Gastroesophageal sphincter (tissue), 4 donors: Measurements from ENCODE around the gene HSD17B11. TPM values are rescaled to one million over a fixed set of nuclear protein-coding genes. Genes with fewer than 3 reads are reported as not detected.
"Not testable (repeated sequence)": the region's sequence is repeated elsewhere in the genome, so short reads cannot be mapped to it uniquely, and the experiment has no call there.

Experiments
- ATAC-seq: fragments of 150-250 bp; one replicate; pipeline ENCODE4 v1.9.1; 2016; ENCODE audit warnings: mild to moderate bottlenecking, moderate library complexity
- H3K27ac ChIP-seq, 4 donors: fragments of 200-600 bp; sonication (generic) in 3 of 4; 1 replicate in 3 of 4; 2 replicates in 1 of 4; pipeline ENCODE4 v1.5.1; 2016 to 2019
- H3K27me3 ChIP-seq: fragments of 200-600 bp; sonication (generic); one replicate; pipeline ENCODE4 v1.5.1; 2019
- H3K36me3 ChIP-seq, 2 donors: fragments of 200-600 bp; sonication (generic); one replicate each; pipeline ENCODE4 v1.5.1; 2019; ENCODE audit warnings: control low read depth in 1 of 2
- H3K4me1 ChIP-seq, 3 donors: fragments of 200-600 bp; sonication (generic); 1 replicate in 2 of 3; 2 replicates in 1 of 3; pipeline ENCODE4 v1.5.1; 2016 to 2019; ENCODE audit warnings: control low read depth in 2 of 3
- H3K4me3 ChIP-seq, 2 donors: fragments of 200-600 bp; sonication (generic); one replicate each; pipeline ENCODE4 v1.5.1; 2019; ENCODE audit warnings: mild to moderate bottlenecking in 1 of 2, moderate library complexity in 1 of 2
- H3K9me3 ChIP-seq, 3 donors: fragments of 200-600 bp; sonication (generic); one replicate each; pipeline ENCODE4 v1.5.1; 2017 to 2019; ENCODE audit warnings: control low read depth in 2 of 3
- EP300 ChIP-seq: sonication (generic); formaldehyde crosslinking; IDR thresholded peaks from one replicate; pipeline ENCODE4 v1.6.1; 2017; ENCODE audit warnings: antibody characterized with exemption, mild to moderate bottlenecking
- POLR2A ChIP-seq, 2 donors: fragments of 450-650 bp; IDR thresholded peaks; one replicate each; pipeline ENCODE4 v1.6.1; 2017; ENCODE audit warnings: antibody characterized with exemption in 2 of 2, mild to moderate bottlenecking in 2 of 2, moderate library complexity in 1 of 2
- POLR2AphosphoS5 ChIP-seq: sonication (generic); formaldehyde crosslinking; IDR thresholded peaks from one replicate; pipeline ENCODE4 v1.6.1; 2017; ENCODE audit warnings: antibody characterized with exemption
- WGBS, 2 donors: methylation state at CpG; one replicate each; pipeline ENCODE4 v1.1.5; 2018; ENCODE audit warnings: low coverage in 1 of 2; 5-methylcytosine and 5-hydroxymethylcytosine counted together
- total RNA-seq, 4 donors: library from RNA; depleted of rRNA; stranded (reverse); fragments of >200 nt; gene quantifications; one replicate each; pipeline ENCODE4 v1.1.0, GENCODE V29; 2016
- TF ChIP-seq, protein P1 (sequence below), 4 experiments: fragments of 200-600 bp in 2 of 4; fragments of 450-650 bp in 2 of 4; sonication (generic) in 1 of 4; IDR thresholded peaks; one replicate each; pipeline ENCODE4 v1.5.1; 2017 to 2019; ENCODE audit warnings: antibody characterized with exemption in 4 of 4, mild to moderate bottlenecking in 2 of 4, moderate library complexity in 2 of 4

HSD17B11 gene
- total RNA-seq, 4 donors from 2014 or later: 32.7 to 98.0 (median 65.4) TPM

DNA sequence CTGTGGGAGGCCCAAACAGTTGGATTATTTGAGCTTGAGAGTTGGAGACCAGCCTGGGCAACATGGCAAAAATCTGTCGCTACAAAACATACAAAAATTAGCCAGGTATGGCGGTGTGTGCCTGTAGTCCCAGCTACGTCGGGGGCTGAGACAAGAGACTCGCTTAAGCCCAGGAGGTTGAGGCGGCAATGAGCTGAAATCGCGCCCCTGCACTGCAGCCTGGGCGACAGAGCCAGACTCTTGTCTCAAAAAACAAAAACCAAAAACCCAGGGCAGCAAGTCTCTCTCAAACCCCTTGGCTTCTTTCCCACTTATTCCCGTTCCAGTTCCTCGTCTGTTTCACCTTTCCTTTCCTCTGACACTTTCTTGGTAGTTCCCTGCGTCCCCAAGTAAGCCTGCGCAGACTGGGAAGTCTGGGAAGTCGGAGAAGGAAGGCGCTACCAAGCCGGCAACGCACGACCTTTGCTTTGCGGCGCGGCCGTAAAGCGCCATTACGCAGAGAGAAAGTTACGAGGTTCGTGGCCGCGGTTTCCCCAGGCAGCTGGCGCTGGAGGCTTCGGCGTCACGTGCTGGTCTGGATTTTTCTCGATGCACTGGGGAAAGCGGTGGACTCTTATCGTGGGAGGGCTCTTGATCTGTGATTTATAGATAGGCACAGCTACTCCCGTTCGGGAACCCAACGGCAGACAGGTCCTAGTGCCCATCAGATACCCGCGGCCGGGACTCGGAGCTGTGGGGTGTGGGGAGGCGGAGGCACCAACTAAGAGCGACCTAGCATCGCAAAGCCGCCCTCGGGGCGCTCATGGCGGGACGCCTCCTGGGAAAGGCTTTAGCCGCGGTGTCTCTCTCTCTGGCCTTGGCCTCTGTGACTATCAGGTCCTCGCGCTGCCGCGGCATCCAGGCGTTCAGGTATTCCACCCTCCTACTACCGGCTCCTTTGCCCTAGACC, 31.4 kb upstream of the HSD17B11 start, which contains the start of gene NUDT9:
TSS of gene NUDT9 (plus strand) at position 470 of the 949 bp plus-strand sequence. CDS start at position 803, 333 bp downstream.
- TF ChIP-seq POLR2A (IDR thresholded peaks at IDR 0.05) (peak; percentile 25 to 68), POLR2AphosphoS5 (peak; percentile 92), EP300 (no peak)
- peak; percentile 96 for ATAC-seq
- H3K9me3 ChIP-seq: no peaks in the 10 kb centered on the region
- H3K36me3 ChIP-seq: no peaks in the 10 kb centered on the region
- WGBS, 2 donors: 1 to 3% methylated on average over 8 to 32 of the region's 58 CpGs
- peak within 1 kb of the TSS; percentile 80 to 99 for H3K4me3 ChIP-seq
- H3K27me3 ChIP-seq: no peaks in the 10 kb centered on the region
- peak within 1 kb of the TSS; percentile 85 to 95 (median 94) for H3K27ac ChIP-seq
- peaks cover 0 to 42% (median 10%) of the 10 kb centered on the region in 3 donors for H3K4me1 ChIP-seq

DNA sequence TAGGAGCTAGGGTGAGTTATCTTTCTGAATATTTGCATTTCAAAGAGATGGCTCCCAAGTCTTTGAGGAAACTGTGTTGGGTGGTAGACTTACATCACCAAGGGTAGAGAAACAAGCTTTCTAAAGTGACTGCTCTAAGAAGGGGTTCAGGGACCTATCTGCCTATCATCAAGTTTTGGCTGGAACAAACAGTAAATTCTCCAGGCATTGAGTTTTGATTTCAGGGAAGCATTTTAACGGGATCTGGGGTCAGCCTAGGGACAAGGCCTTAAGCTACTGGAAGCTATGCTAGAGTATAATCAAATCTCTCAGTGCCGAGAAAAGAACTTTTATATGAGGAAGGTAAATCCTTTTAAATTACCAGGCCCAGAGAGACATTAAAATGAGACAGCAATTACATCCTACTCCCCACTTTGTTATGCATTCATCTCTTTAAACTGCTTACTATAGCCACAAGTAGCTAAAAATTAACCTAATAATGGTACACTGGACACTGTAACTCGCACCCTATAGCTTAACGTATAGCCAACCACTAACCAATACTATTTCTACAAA, 29.4 kb upstream of the HSD17B11 start:
- TF ChIP-seq, protein P1, sequence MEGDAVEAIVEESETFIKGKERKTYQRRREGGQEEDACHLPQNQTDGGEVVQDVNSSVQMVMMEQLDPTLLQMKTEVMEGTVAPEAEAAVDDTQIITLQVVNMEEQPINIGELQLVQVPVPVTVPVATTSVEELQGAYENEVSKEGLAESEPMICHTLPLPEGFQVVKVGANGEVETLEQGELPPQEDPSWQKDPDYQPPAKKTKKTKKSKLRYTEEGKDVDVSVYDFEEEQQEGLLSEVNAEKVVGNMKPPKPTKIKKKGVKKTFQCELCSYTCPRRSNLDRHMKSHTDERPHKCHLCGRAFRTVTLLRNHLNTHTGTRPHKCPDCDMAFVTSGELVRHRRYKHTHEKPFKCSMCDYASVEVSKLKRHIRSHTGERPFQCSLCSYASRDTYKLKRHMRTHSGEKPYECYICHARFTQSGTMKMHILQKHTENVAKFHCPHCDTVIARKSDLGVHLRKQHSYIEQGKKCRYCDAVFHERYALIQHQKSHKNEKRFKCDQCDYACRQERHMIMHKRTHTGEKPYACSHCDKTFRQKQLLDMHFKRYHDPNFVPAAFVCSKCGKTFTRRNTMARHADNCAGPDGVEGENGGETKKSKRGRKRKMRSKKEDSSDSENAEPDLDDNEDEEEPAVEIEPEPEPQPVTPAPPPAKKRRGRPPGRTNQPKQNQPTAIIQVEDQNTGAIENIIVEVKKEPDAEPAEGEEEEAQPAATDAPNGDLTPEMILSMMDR (IDR thresholded peaks at IDR 0.05): no peak
- no peak for TF ChIP-seq POLR2A (IDR thresholded peaks at IDR 0.05)
- no peak for TF ChIP-seq EP300
- TF ChIP-seq POLR2AphosphoS5: no peak
- H3K36me3 ChIP-seq: no peaks in the 10 kb centered on the region
- H3K4me1 ChIP-seq: peaks cover 0 to 31% (median 10%) of the 10 kb centered on the region in 3 donors
- H3K27ac ChIP-seq: no peak overlapping the region
- ATAC-seq: no peak
- WGBS, 2 donors: 70% methylated on average over 4 of the region's 4 CpGs
- H3K27me3 ChIP-seq: no peaks in the 10 kb centered on the region
- H3K4me3 ChIP-seq: no peak overlapping the region
- no peaks in the 10 kb centered on the region for H3K9me3 ChIP-seq

DNA sequence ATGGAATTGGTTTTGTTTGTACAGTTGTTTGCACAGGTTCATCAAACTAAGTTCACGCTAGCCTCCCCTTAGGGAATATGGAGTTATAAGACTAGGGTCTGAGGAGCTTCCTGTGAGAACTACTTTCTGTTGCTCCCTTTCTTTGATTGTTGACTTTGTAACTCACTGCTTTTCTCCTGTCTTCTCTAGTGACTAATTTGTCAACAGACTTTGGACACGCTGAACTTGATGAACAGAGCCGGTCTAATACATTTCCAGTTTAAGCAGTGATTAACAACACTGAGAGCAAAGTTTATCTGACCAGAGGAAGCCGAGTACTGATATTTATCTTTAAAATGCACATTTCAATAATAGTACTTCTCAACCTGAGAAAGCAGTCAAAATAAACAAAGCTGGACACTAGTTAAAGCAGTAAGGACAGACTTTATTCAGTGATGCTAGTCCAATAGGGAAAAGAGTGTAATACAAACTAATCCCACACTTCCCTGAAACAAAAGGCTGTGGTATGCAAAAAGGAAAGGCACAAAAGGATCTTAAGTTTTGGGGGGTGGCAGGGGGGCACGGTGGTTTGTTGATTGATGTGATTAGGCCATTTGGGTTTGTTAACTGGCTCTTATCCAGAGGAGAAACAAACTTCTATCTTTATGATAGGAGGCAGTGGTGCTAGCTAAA, 28.7 kb upstream of the HSD17B11 start:
- Histone ChIP-seq H3K4me1 (peaks cover 0 to 25% (median 8%) of the 10 kb centered on the region in 3 donors), H3K27ac (no peak overlapping the region), H3K4me3 (no peak overlapping the region), H3K9me3 (no peaks in the 10 kb centered on the region), H3K36me3 (no peaks in the 10 kb centered on the region), H3K27me3 (no peaks in the 10 kb centered on the region)
- TF ChIP-seq, protein P1 (IDR thresholded peaks at IDR 0.05): no peak
- TF ChIP-seq EP300: no peak
- TF ChIP-seq POLR2AphosphoS5: no peak
- TF ChIP-seq POLR2A (IDR thresholded peaks at IDR 0.05): no peak
- no peak for ATAC-seq
- 23 to 32% methylated on average over 5 of the region's 5 CpGs for WGBS, 2 donors

DNA sequence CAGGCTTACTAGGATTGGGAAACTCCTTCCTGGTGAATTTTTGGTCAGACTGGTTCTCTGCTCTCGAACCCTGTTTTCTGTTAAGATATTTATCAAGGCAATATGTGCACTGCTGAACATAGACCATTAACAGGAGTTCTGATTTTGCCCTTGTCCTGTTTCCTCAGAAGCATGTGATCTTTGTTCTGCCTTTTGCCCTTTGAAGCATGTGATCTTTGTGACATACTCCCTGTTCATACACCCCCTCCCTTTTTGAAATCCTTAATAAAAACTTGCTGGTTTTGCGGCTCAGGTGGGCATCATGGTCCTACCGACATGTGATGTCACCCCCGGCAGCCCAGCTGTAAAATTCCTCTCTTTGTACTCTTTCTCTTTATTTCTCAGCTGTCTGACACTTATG, 27.4 kb upstream of the HSD17B11 start:
- not testable (repeated sequence) for H3K4me3 ChIP-seq, H3K27ac ChIP-seq, H3K36me3 ChIP-seq, H3K9me3 ChIP-seq, ATAC-seq, H3K27me3 ChIP-seq
- H3K4me1 ChIP-seq: peaks cover 0 to 12% (median 7%) of the 10 kb centered on the region in 3 donors
- 92 to 96% methylated on average over 4 of the region's 4 CpGs for WGBS, 2 donors

DNA sequence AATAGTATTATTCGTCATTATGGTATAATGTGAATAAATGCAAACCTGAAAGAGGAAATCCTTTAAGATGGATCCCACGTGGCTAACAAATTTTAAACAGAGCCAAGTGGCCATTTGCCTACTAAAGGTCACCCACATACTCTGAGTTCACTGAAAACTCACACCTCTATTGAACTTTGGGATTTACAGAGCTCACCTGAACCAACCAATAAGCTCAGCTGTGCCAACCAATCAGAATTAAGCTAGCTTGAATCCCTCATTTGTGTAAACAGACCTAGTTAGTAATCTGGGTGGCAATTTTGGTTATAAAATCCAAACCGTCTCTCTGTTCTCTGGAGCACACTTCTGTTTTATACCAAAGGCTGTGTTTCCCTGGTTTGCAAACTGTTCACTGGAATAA, 26.0 kb upstream of the HSD17B11 start:
- H3K36me3 ChIP-seq: no peaks in the 10 kb centered on the region
- TF ChIP-seq POLR2AphosphoS5 (no peak), EP300 (no peak), POLR2A (IDR thresholded peaks at IDR 0.05) (no peak)
- H3K9me3 ChIP-seq: no peaks in the 10 kb centered on the region
- no peak overlapping the region for H3K27ac ChIP-seq
- H3K4me3 ChIP-seq: no peak overlapping the region
- H3K4me1 ChIP-seq: peaks cover 0 to 8% (median 7%) of the 10 kb centered on the region in 3 donors
- 72 to 88% methylated on average over 3 of the region's 3 CpGs for WGBS, 2 donors
- no peak for ATAC-seq
- H3K27me3 ChIP-seq: no peaks in the 10 kb centered on the region

DNA sequence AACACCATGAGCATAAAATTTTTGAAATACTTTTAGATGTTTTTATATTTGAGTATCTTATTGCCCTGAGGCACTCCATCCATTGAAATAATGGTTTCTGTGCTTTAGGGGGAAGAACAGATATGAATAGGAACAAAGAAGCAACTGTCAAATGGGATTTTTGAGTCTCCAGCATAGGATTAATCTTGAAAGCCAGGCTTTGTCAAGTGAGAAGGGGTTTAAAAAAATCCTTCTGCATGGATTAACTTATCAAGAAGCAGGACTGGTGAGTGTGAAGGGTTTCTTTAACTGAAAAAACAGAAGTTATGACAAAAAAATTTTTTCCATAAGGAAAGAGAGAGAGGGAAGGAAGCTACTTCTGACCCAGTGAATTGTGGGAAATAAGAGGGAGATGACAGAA, 23.8 kb upstream of the HSD17B11 start:
- peaks cover under 1% of the 10 kb centered on the region for H3K27me3 ChIP-seq
- TF ChIP-seq POLR2AphosphoS5 (no peak), POLR2A (IDR thresholded peaks at IDR 0.05) (no peak), EP300 (no peak)
- TF ChIP-seq, protein P1 (IDR thresholded peaks at IDR 0.05): no peak
- ATAC-seq: no peak

More for the DNA sequence above, 23.8 kb upstream of the HSD17B11 start:
- Histone ChIP-seq H3K27ac (no peak overlapping the region), H3K36me3 (no peaks in the 10 kb centered on the region), H3K9me3 (no peaks in the 10 kb centered on the region), H3K4me3 (no peak overlapping the region), H3K4me1 (no peaks in the 10 kb centered on the region)
